Upper lobe of left lung (tissue), 6 donors: ENCODE results near the gene ENKUR. TPM values are rescaled to one million over a fixed set of nuclear protein-coding genes. Genes with fewer than 3 reads are reported as not detected.
A peak's percentile ranks its signal among the peaks of the same experiment; 100 is the strongest.

Experiments
- ATAC-seq, 2 donors: fragments of 200-7000 bp; cut with Tn5 transposase; one replicate each; pipeline ENCODE4 v1.9.1; 2022; ENCODE audit warnings: mild to moderate bottlenecking in 2 of 2, moderate library complexity in 2 of 2; ENCODE audit not compliant: low FRiP score in 2 of 2
- DNase-seq, 2 donors: peaks; one replicate each; pipeline ENCODE4 v3.0.0-alpha.2; 2019 to 2020
- H3K27ac ChIP-seq, 4 donors: fragments of 200-600 bp; sonication (generic); one replicate each; pipeline ENCODE4 v1.5.1; 2016 to 2019
- H3K27me3 ChIP-seq, 4 donors: fragments of 200-600 bp; sonication (generic); one replicate each; pipeline ENCODE4 v1.5.1; 2017 to 2019
- H3K36me3 ChIP-seq, 4 donors: fragments of 200-600 bp; sonication (generic); one replicate each; pipeline ENCODE4 v1.5.1; 2016 to 2019
- H3K4me1 ChIP-seq, 4 donors: fragments of 200-600 bp; sonication (generic); one replicate each; pipeline ENCODE4 v1.5.1; 2018 to 2019
- H3K4me3 ChIP-seq, 4 donors: fragments of 200-600 bp; sonication (generic); one replicate each; pipeline ENCODE4 v1.5.1; 2017 to 2019; ENCODE audit warnings: mild to moderate bottlenecking in 2 of 4, moderate library complexity in 1 of 4
- H3K9me3 ChIP-seq, 4 donors: fragments of 200-600 bp; sonication (generic); one replicate each; pipeline ENCODE4 v1.5.1; 2018 to 2019
- EP300 ChIP-seq, 4 donors: sonication (generic); formaldehyde crosslinking; IDR thresholded peaks; one replicate each; pipeline ENCODE4 v1.5.1; 2017; ENCODE audit warnings: antibody characterized with exemption in 4 of 4, control low read depth in 2 of 4
- POLR2A ChIP-seq, 4 donors: fragments of 450-650 bp; IDR thresholded peaks; one replicate each; pipeline ENCODE4 v1.5.1; 2016 to 2017; ENCODE audit warnings: antibody characterized with exemption in 4 of 4, mild to moderate bottlenecking in 2 of 4
- POLR2AphosphoS5 ChIP-seq, 2 donors: sonication (generic); formaldehyde crosslinking; IDR thresholded peaks; one replicate each; pipeline ENCODE4 v1.5.1; 2017; ENCODE audit warnings: antibody characterized with exemption in 2 of 2
- WGBS, 2 donors: methylation state at CpG; one replicate each; pipeline ENCODE4 v1.1.5; 2017 to 2018; 5-methylcytosine and 5-hydroxymethylcytosine counted together
- total RNA-seq, 6 donors: library from RNA; depleted of rRNA in 4 of 6; stranded (reverse); fragments of >200 nt in 4 of 6; gene quantifications; one replicate each; pipeline versions ENCODE4 v1.1.0 to v1.2.1, GENCODE V29; 2016 to 2021
- TF ChIP-seq, protein P1 (sequence below), 6 experiments: fragments of 450-650 bp in 4 of 6; fragments of 200-600 bp in 2 of 6; sonication (generic) in 2 of 6; IDR thresholded peaks; one replicate each; pipeline ENCODE4 v1.5.1; 2016 to 2019; ENCODE audit warnings: antibody characterized with exemption in 6 of 6
- donor health status: DM: no; HTN: no; CAD: no; lungs with moderate emphysema.
- donor health status: DM: no; HTN: yes; CAD: no; lungs with severe emphysema.

The ENKUR gene
- total RNA-seq, 6 donors from 2014 or later, result 0.31 to 18.1 (median 4.0) TPM

DNA sequence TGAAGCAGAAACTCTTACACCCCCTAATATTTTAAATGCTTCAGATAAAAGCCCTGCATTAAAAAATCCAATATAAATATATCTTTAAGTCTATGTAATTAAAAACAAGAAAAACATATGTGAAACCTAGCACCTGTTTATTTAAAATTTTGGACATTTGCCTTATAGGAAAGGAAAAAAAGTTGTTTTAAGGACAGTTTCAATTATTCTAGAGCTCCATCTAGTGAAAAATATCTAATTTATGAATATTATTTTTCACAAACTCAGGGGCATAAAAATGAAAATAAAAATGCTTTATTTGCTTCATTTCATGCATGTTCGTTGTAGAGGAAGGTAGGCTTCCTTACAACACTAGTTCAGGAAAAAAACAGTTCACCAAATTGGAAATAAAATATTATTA lies 26.1 kb downstream of the ENKUR start:
- no peak for DNase-seq
- no peaks in the 10 kb centered on the region for H3K27me3 ChIP-seq
- no peak for ATAC-seq
- no peaks in the 10 kb centered on the region for H3K4me1 ChIP-seq
- no peaks in the 10 kb centered on the region for H3K9me3 ChIP-seq
- H3K4me3 ChIP-seq, result no peak overlapping the region
- 34 to 35% methylated on average over 1 of the region's 1 CpG for WGBS, 2 donors
- TF ChIP-seq, protein P1, sequence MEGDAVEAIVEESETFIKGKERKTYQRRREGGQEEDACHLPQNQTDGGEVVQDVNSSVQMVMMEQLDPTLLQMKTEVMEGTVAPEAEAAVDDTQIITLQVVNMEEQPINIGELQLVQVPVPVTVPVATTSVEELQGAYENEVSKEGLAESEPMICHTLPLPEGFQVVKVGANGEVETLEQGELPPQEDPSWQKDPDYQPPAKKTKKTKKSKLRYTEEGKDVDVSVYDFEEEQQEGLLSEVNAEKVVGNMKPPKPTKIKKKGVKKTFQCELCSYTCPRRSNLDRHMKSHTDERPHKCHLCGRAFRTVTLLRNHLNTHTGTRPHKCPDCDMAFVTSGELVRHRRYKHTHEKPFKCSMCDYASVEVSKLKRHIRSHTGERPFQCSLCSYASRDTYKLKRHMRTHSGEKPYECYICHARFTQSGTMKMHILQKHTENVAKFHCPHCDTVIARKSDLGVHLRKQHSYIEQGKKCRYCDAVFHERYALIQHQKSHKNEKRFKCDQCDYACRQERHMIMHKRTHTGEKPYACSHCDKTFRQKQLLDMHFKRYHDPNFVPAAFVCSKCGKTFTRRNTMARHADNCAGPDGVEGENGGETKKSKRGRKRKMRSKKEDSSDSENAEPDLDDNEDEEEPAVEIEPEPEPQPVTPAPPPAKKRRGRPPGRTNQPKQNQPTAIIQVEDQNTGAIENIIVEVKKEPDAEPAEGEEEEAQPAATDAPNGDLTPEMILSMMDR (IDR thresholded peaks at IDR 0.05), result no peak
- TF ChIP-seq POLR2A (IDR thresholded peaks at IDR 0.05), result no peak
- TF ChIP-seq POLR2AphosphoS5 (IDR thresholded peaks at IDR 0.05), result no peak
- no peak for TF ChIP-seq EP300 (IDR thresholded peaks at IDR 0.05)
- no peak overlapping the region for H3K27ac ChIP-seq
- H3K36me3 ChIP-seq, result no peaks in the 10 kb centered on the region

DNA sequence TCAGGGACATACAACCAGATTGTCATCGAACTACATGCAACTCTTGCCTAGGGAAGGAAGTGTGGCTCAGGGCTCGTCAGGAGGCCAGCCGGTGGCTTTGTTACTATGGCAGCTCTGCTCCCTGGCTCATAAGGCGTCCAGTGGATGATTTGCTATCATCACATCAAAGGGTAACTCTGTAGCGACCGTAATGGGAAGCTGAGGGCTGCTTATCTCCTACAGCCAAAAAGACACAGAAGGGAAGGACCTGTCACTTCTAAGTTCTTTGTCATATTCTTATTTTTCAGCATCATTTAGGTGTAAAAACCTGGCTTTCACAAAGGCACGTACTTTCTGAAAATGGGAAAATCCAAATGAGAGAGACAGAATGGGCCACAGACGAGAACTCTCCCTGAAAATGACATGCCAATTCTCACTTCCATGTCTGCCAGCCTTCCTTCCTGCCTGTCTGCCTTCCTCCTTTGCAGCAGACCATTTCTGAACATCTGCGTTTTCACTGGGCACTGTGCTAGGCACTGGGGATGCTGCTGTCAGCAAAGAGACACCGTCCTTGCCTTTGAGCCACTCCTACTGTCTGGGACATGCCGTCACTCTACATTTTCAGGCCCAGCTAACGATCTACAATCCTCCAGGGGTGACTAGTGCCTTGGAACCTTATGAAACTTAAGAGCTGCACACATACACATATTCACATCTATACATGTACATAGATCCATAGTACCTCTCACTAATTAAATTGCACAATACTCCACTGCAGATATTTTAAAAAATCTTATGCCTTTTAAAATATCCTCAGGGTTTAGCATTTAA lies 26.9 kb downstream of the ENKUR start:
- no peak overlapping the region for H3K4me3 ChIP-seq
- TF ChIP-seq POLR2A (IDR thresholded peaks at IDR 0.05), result no peak
- no peak for TF ChIP-seq EP300 (IDR thresholded peaks at IDR 0.05)
- H3K27me3 ChIP-seq, result no peaks in the 10 kb centered on the region
- peak in 1 of 2 donors; percentile 53 for ATAC-seq
- DNase-seq, result no peak
- WGBS, 2 donors, result 60 to 72% methylated on average over 11 to 12 of the region's 12 CpGs
- H3K9me3 ChIP-seq, result no peaks in the 10 kb centered on the region
- no peaks in the 10 kb centered on the region for H3K4me1 ChIP-seq
- H3K27ac ChIP-seq, result no peak overlapping the region
- no peaks in the 10 kb centered on the region for H3K36me3 ChIP-seq

DNA sequence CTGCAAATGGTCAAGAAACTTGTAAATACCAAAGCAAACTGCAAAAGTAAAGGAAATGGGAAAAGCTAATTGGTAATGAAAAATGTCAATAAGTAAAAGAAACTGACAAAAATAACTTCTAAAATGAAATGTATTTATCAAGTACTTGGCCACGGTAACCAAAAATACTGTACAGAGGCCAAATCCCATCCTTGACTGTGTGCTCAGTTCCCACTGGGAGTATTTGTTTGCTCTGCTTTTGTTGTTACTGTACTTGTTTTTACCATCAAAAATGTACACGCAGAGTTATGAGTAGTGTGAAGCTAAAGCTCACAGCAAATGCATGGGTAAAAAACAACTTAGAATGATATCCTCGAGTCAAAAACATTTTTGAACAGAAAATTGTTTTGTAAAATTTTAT lies 31.1 kb downstream of the ENKUR start:
- Histone ChIP-seq H3K27me3 (no peaks in the 10 kb centered on the region), H3K27ac (no peak overlapping the region), H3K4me3 (no peak overlapping the region), H3K36me3 (no peaks in the 10 kb centered on the region), H3K9me3 (no peaks in the 10 kb centered on the region), H3K4me1 (no peaks in the 10 kb centered on the region)
- TF ChIP-seq POLR2A (IDR thresholded peaks at IDR 0.05), result no peak
- TF ChIP-seq POLR2AphosphoS5 (IDR thresholded peaks at IDR 0.05), result no peak
- no peak for TF ChIP-seq EP300 (IDR thresholded peaks at IDR 0.05)
- no peak for DNase-seq
- ATAC-seq, result no peak
- 59 to 60% methylated on average over 3 of the region's 3 CpGs for WGBS, 2 donors

DNA sequence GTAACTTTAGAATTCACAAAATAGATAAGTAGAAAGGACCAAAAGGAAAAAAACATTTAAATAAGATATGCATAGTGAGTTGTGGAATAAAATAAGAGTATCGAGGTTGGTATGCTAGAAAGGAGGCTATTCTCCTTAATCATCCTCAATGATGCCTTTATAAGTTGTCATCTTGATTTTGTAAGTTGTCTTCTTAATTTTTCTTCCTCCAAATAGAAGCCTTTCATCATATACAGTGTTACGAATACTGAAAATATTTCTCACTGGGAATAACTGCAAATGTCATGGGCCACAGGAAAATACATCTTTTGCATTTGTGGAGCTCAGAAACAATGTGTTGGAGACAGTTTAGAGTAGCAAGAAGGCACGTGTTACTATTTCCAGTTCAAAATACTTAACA lies 32.0 kb downstream of the ENKUR start:
- WGBS, 2 donors, result 79 to 80% methylated on average over 3 of the region's 3 CpGs

DNA sequence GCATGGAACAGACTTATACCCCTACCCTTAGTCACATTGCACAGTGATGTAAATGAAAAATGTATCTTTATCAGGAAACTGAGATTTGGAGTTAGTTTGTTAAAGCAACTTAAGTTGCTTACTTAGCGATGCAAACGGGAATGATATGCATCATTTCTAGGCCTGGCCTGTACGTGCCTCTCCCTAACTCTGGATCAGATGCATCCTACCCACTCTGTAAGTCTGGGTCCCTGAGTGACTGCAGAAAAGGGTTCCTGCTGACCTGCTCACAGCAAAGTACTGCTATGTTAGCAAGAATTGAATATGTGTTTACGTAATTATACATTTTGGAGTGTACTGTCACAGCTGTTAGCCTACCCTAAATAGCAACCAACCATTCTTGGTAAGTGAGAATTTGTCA lies 32.8 kb downstream of the ENKUR start:
- 92 to 93% methylated on average over 4 of the region's 4 CpGs for WGBS, 2 donors
- ATAC-seq, result no peak

More for the DNA sequence above, 32.0 kb downstream of the ENKUR start:
- no peaks in the 10 kb centered on the region for H3K27me3 ChIP-seq
- H3K4me1 ChIP-seq, result no peaks in the 10 kb centered on the region
- DNase-seq (no peak), ATAC-seq (no peak)
- no peaks in the 10 kb centered on the region for H3K36me3 ChIP-seq
- TF ChIP-seq, protein P1 (IDR thresholded peaks at IDR 0.05), result no peak
- TF ChIP-seq POLR2AphosphoS5 (IDR thresholded peaks at IDR 0.05), result no peak
- no peak for TF ChIP-seq POLR2A (IDR thresholded peaks at IDR 0.05)
- no peak for TF ChIP-seq EP300 (IDR thresholded peaks at IDR 0.05)
- no peak overlapping the region for H3K4me3 ChIP-seq
- H3K27ac ChIP-seq, result no peak overlapping the region
- H3K9me3 ChIP-seq, result no peaks in the 10 kb centered on the region

More for the DNA sequence above, 32.8 kb downstream of the ENKUR start:
- Histone ChIP-seq H3K36me3 (no peaks in the 10 kb centered on the region), H3K9me3 (no peaks in the 10 kb centered on the region), H3K27ac (no peak overlapping the region), H3K4me1 (no peaks in the 10 kb centered on the region), H3K27me3 (no peaks in the 10 kb centered on the region), H3K4me3 (no peak overlapping the region)
- no peak for DNase-seq
- TF ChIP-seq EP300 (IDR thresholded peaks at IDR 0.05) (no peak), POLR2A (IDR thresholded peaks at IDR 0.05) (no peak), POLR2AphosphoS5 (IDR thresholded peaks at IDR 0.05) (no peak)
- TF ChIP-seq, protein P1 (IDR thresholded peaks at IDR 0.05), result no peak
